Neutrophil (primary cell): ENCODE data around the gene ALDH5A1.

ENCODE experiments used
- H3K27ac ChIP-seq: fragments of 200-600 bp; sonication (generic); 2 replicates; pipeline ENCODE4 v1.5.1; 2016; ENCODE audit warnings: mild to moderate bottlenecking, moderate library complexity
- H3K27me3 ChIP-seq: fragments of 200-600 bp; sonication (generic); 2 replicates; pipeline ENCODE4 v1.6.0; 2016; ENCODE audit warnings: mild to moderate bottlenecking
- H3K36me3 ChIP-seq: fragments of 200-600 bp; sonication (generic); 2 replicates; pipeline ENCODE4 v1.5.1; 2017
- H3K4me1 ChIP-seq, 2 experiments: fragments of 200-600 bp in 1 of 2; sonication (generic) in 1 of 2; 1 replicate in 1 of 2; 2 replicates in 1 of 2; pipeline versions ENCODE4 v1.5.1 to v1.6.1; 2013 to 2016; ENCODE audit warnings: low read depth in 1 of 2, low read length in 1 of 2, mild to moderate bottlenecking in 1 of 2, moderate library complexity in 1 of 2; ENCODE audit not compliant: control insufficient read depth in 1 of 2, insufficient read depth in 1 of 2
- H3K4me3 ChIP-seq, 2 experiments: fragments of 200-600 bp in 1 of 2; sonication (generic) in 1 of 2; 1 replicate in 1 of 2; 2 replicates in 1 of 2; pipeline ENCODE4 v1.5.1; 2013 to 2016; ENCODE audit warnings: low read depth in 1 of 2, low read length in 1 of 2, mild to moderate bottlenecking in 1 of 2, moderate library complexity in 1 of 2
- H3K9me3 ChIP-seq: fragments of 200-600 bp; sonication (generic); 2 replicates; pipeline ENCODE4 v1.5.1; 2016
- CTCF ChIP-seq: fragments of 200-600 bp; sonication (generic); IDR thresholded peaks from 2 replicates; pipeline ENCODE4 v1.5.1; 2016; ENCODE audit warnings: antibody characterized with exemption

The ALDH5A1 gene

DNA sequence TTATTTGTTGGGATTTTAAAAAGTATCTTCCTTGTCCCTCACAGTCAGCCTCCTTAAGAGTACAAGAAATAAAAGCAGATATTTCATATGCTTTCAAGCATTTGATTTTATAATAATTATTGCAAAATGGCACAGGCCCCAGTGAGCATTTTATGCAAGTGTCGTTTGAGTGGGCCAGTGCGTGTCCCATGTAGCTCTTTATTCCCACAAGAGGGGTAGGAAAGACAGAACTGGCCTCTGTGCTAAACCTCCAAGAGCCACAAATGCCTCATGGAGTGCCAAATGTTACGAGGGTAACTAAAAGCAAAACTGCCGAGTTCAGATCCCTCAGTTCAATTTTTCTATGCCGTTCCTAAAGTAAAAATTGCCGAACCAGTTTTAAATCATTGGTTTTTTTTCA lies 18.1 kb upstream of the ALDH5A1 start:
- H3K36me3 ChIP-seq = no peaks in the 10 kb centered on the region
- TF ChIP-seq CTCF = no peak
- H3K4me3 ChIP-seq = no peak overlapping the region
- no peaks in the 10 kb centered on the region for H3K27me3 ChIP-seq
- H3K27ac ChIP-seq = no peak overlapping the region
- no peaks in the 10 kb centered on the region for H3K4me1 ChIP-seq
- no peaks in the 10 kb centered on the region for H3K9me3 ChIP-seq

- no peaks in the 10 kb centered on the region for H3K27me3 ChIP-seq
- H3K36me3 ChIP-seq = no peaks in the 10 kb centered on the region
- H3K27ac ChIP-seq = no peak overlapping the region
- H3K4me1 ChIP-seq = no peaks in the 10 kb centered on the region
- no peak for TF ChIP-seq CTCF
- no peak overlapping the region for H3K4me3 ChIP-seq
- H3K9me3 ChIP-seq = no peaks in the 10 kb centered on the region
Observed at GRCh38 chr6:24477070-24477469, 17.7 kb upstream of the ALDH5A1 start.

DNA sequence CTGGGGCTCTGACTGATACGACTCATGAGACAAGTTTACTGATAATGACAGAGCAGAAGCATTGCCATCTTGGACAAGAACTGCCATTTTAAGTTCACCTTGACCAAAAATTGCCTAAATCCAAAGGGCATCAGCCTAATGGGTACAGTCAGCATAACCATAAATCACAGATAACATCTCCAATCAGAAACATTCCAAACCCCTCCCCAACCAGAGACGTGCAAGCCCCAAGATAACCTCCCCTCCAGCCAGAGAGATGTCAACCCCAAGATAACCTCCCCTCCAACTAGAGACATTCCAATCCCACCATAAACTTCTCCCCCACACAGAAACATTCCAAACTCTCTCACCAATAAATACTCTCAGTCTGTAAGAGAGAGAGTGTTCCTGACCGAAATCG lies 15.9 kb upstream of the ALDH5A1 start:
- Histone ChIP-seq H3K4me1 (no peaks in the 10 kb centered on the region), H3K9me3 (no peaks in the 10 kb centered on the region), H3K4me3 (no peak overlapping the region), H3K27me3 (no peaks in the 10 kb centered on the region), H3K27ac (no peak overlapping the region), H3K36me3 (no peaks in the 10 kb centered on the region)
- TF ChIP-seq CTCF = no peak

DNA sequence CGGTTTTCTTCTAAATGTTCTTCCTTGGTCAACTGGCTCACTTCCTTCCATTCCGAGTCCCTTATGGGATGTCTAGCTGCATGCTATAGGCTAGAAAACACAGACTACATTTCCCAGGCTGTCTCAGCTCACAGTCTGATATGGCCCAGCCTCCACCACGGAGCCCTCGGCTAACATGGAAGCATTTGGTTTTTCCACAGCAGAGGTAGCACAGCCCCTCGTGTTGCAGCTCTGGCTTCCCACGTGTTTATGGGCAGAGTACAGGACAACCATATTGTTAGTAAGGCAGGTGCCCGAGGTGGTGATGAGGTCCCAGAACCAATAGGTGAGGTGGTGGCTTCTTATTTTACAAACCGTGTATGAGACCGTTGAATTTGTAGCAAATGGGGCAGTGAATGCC lies 14.1 kb upstream of the ALDH5A1 start:
- no peak for TF ChIP-seq CTCF
- Histone ChIP-seq H3K4me1 (peaks cover 4 to 5% of the 10 kb centered on the region in 2 experiments), H3K27ac (no peak overlapping the region), H3K4me3 (no peak overlapping the region), H3K36me3 (no peaks in the 10 kb centered on the region), H3K9me3 (no peaks in the 10 kb centered on the region), H3K27me3 (no peaks in the 10 kb centered on the region)

DNA sequence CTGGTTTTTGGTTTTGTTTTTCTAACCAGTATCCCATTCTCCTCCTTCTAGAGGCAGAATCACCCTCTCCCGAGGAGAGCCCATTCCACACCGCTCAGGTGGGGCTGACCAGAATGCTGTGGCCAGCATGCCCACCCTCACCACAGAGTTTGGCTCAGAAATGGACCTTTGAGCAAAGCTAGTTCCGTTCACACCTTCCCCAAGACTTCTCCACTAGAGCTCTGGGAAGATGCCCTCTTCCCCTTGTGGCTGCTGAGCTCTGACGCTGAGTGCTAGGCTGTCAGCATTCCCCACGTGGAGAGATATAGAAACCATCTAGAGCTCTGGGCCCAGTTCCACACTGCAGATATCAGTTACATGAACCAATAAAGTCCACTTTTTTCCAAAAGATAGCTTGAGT lies 13.3 kb upstream of the ALDH5A1 start:
- TF ChIP-seq CTCF = no peak
- no peaks in the 10 kb centered on the region for H3K36me3 ChIP-seq

DNA sequence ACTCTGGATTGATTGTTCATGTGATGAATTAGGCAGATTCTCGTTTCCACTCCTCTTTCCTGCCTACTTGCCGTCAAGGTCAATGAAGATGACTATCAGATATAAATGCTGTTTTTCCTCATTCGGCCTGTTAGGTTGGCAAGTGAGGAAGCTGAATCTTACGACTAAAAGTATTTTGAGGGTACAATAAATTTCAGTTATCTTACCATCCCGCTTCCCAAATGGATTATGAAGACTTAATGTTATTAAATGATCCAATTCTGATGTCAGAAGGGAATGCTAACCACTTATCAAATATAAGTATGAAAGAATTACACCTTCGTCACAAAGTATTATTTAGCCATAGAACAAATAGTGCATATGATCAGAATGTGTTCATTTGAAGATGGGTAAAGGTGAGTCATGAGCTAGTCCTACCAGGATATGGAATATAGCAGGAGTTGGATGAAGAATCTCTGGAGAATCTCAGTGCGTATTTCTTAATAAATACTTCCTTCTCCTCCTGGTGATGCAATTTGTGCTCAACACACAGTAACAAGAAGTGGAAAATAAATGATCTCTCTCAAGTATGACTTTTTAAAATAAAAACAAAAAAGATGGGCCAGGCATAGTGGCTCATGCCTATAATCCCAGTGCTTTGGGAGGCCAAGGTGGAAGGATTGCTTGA lies 10.0 kb upstream of the ALDH5A1 start:
- Histone ChIP-seq H3K4me3 (no peak overlapping the region), H3K36me3 (no peaks in the 10 kb centered on the region), H3K27me3 (no peaks in the 10 kb centered on the region), H3K27ac (no peak overlapping the region), H3K9me3 (no peaks in the 10 kb centered on the region), H3K4me1 (peaks cover 5% of the 10 kb centered on the region in 2 experiments)
- TF ChIP-seq CTCF = no peak

More for the DNA sequence above, 13.3 kb upstream of the ALDH5A1 start:
- Histone ChIP-seq H3K27ac (no peak overlapping the region), H3K27me3 (no peaks in the 10 kb centered on the region), H3K4me3 (no peak overlapping the region), H3K4me1 (peaks cover 4 to 5% of the 10 kb centered on the region in 2 experiments), H3K9me3 (no peaks in the 10 kb centered on the region)
